HEK293 (cell line): Measurements from ENCODE around the gene RCOR1.

ENCODE experiments used
- CTCF ChIA-PET: fragments of 350-600 bp; formaldehyde crosslinking; extraction: SDS; loops from one replicate; lab custom pipeline; 2021; ENCODE audit warnings: antibody characterized with exemption; lab: Yijun Ruan, JAX
- POLR2A ChIA-PET: fragments of 300-600 bp; formaldehyde crosslinking; extraction: SDS; loops from one replicate; lab custom pipeline; 2020; ENCODE audit warnings: antibody characterized with exemption, inconsistent platforms; lab: Yijun Ruan, JAX
- H3K27ac ChIP-seq: fragments of 200-500 bp; sonication (Bioruptor generic); 2 replicates; pipeline ENCODE4 v1.5.1; 2014; ENCODE audit warnings: low read depth, low read length, control low read depth, inconsistent platforms; ENCODE audit errors: extremely low read depth
- H3K36me3 ChIP-seq, 2 experiments: fragments of 200-500 bp in 1 of 2; sonication (Bioruptor generic) in 1 of 2; 1 replicate in 1 of 2; 2 replicates in 1 of 2; pipeline ENCODE4 v1.5.1; 2014 to 2017; ENCODE audit warnings: inconsistent platforms in 2 of 2, low read length in 2 of 2; ENCODE audit not compliant: control insufficient read depth in 2 of 2, insufficient read depth in 1 of 2
- H3K4me1 ChIP-seq: fragments of 200-500 bp; sonication (Bioruptor generic); 2 replicates; pipeline ENCODE4 v1.5.1; 2014; ENCODE audit warnings: mild to moderate bottlenecking, low read length, inconsistent platforms; ENCODE audit not compliant: control insufficient read depth, insufficient read depth
- H3K4me3 ChIP-seq: 2 replicates; pipeline ENCODE4 v1.5.1; 2011; ENCODE audit warnings: low read depth, mild to moderate bottlenecking, control low read depth, low read length, moderate library complexity
- H3K9me3 ChIP-seq: fragments of 200-500 bp; sonication (Bioruptor generic); 2 replicates; pipeline ENCODE4 v1.5.1; 2014; ENCODE audit warnings: low read depth, low read length, inconsistent platforms; ENCODE audit not compliant: control insufficient read depth, insufficient read depth
- BCL11A ChIP-seq: fragments of 450-650 bp; formaldehyde crosslinking; IDR thresholded peaks from 2 replicates; pipeline ENCODE4 v1.5.1; 2016; ENCODE audit warnings: low read depth, missing biosample characterization, missing genetic modification characterization
- GLIS2 ChIP-seq: fragments of 450-650 bp; formaldehyde crosslinking; IDR thresholded peaks from 2 replicates; pipeline ENCODE4 v1.5.1; 2016; ENCODE audit warnings: missing biosample characterization, missing genetic modification characterization
- HOXC10 ChIP-seq: sonication (generic); formaldehyde crosslinking; IDR thresholded peaks from 2 replicates; pipeline ENCODE4 v1.8.1; 2023; ENCODE audit warnings: mild to moderate bottlenecking, missing genetic modification reagents
- REST ChIP-seq: fragments of 450-650 bp; formaldehyde crosslinking; IDR thresholded peaks from 2 replicates; pipeline ENCODE4 v1.5.1; 2016; ENCODE audit warnings: missing biosample characterization, missing genetic modification characterization
- SP3 ChIP-seq: fragments of 450-650 bp; formaldehyde crosslinking; IDR thresholded peaks from 2 replicates; pipeline ENCODE4 v1.5.1; 2016; ENCODE audit warnings: missing biosample characterization, missing genetic modification characterization
- WT1 ChIP-seq: fragments of 450-650 bp; formaldehyde crosslinking; IDR thresholded peaks from 2 replicates; pipeline ENCODE4 v1.5.1; 2016; ENCODE audit warnings: missing biosample characterization, missing genetic modification characterization
- ZBTB10 ChIP-seq: fragments of 450-650 bp; formaldehyde crosslinking; IDR thresholded peaks from 2 replicates; pipeline ENCODE4 v1.5.1; 2016; ENCODE audit warnings: missing biosample characterization, missing genetic modification characterization
- ZBTB17 ChIP-seq: fragments of 450-650 bp; formaldehyde crosslinking; IDR thresholded peaks from 2 replicates; pipeline ENCODE4 v1.5.1; 2016; ENCODE audit warnings: missing biosample characterization, missing genetic modification characterization
- ZFP3 ChIP-seq: fragments of 450-650 bp; formaldehyde crosslinking; IDR thresholded peaks from 2 replicates; pipeline ENCODE4 v1.5.1; 2016; ENCODE audit warnings: low read depth, missing biosample characterization, missing genetic modification characterization
- ZFP69B ChIP-seq: fragments of 450-650 bp; formaldehyde crosslinking; IDR thresholded peaks from 2 replicates; pipeline ENCODE4 v1.5.1; 2016; ENCODE audit warnings: missing biosample characterization, missing genetic modification characterization
- ZNF19 ChIP-seq: fragments of 450-650 bp; formaldehyde crosslinking; IDR thresholded peaks from 2 replicates; pipeline ENCODE4; 2016; ENCODE audit warnings: missing biosample characterization, missing genetic modification characterization, low read depth
- ZNF214 ChIP-seq: fragments of 450-650 bp; formaldehyde crosslinking; IDR thresholded peaks from 2 replicates; pipeline ENCODE4 v1.5.1; 2017; ENCODE audit warnings: missing biosample characterization, mild to moderate bottlenecking, missing genetic modification characterization, borderline replicate concordance
- ZNF248 ChIP-seq: fragments of 450-650 bp; formaldehyde crosslinking; IDR thresholded peaks from 2 replicates; pipeline ENCODE4 v1.5.1; 2017; ENCODE audit warnings: missing biosample characterization, missing genetic modification characterization
- ZNF274 ChIP-seq, 2 experiments: fragments of 200-500 bp in 1 of 2; fragments of 450-650 bp in 1 of 2; sonication (Bioruptor generic) in 1 of 2; formaldehyde crosslinking in 1 of 2; IDR thresholded peaks; 2 replicates each; pipeline versions ENCODE4 v1.5.1 to v1.6.1; 2014 to 2016; ENCODE audit warnings: borderline replicate concordance in 1 of 2, inconsistent platforms in 1 of 2, low read length in 1 of 2, missing biosample characterization in 1 of 2, missing genetic modification characterization in 1 of 2
- ZNF433 ChIP-seq: fragments of 450-650 bp; formaldehyde crosslinking; IDR thresholded peaks from 2 replicates; pipeline ENCODE4 v1.5.1; 2016; ENCODE audit warnings: missing biosample characterization, missing genetic modification characterization, low read depth
- ZNF548 ChIP-seq: fragments of 450-650 bp; formaldehyde crosslinking; IDR thresholded peaks from 2 replicates; pipeline ENCODE4 v1.5.1; 2016; ENCODE audit warnings: missing biosample characterization, missing genetic modification characterization
- ZNF785 ChIP-seq: fragments of 450-650 bp; formaldehyde crosslinking; IDR thresholded peaks from 2 replicates; pipeline ENCODE4 v1.5.1; 2016; ENCODE audit warnings: missing biosample characterization, missing genetic modification characterization
- ZNF830 ChIP-seq: fragments of 450-650 bp; IDR thresholded peaks from 2 replicates; pipeline ENCODE4 v1.5.0; 2018; ENCODE audit warnings: missing biosample characterization, missing genetic modification characterization, low read depth, mild to moderate bottlenecking, moderate library complexity
- ZNF837 ChIP-seq: fragments of 450-650 bp; formaldehyde crosslinking; IDR thresholded peaks from 2 replicates; pipeline ENCODE4 v1.5.1; 2016; ENCODE audit warnings: missing biosample characterization, missing genetic modification characterization
- ZSCAN16 ChIP-seq: fragments of 450-650 bp; formaldehyde crosslinking; IDR thresholded peaks from 2 replicates; pipeline ENCODE4 v1.5.1; 2016; ENCODE audit warnings: missing biosample characterization, missing genetic modification characterization

RCOR1 gene

GRCh38 chr14:102737402-102738372 lies 145.2 kb downstream of the RCOR1 start:
- ChIA-PET CTCF (no interaction called here), POLR2A (no interaction called here)
- Histone ChIP-seq H3K27ac (no peak overlapping the region), H3K9me3 (no peaks in the 10 kb centered on the region), H3K36me3 (peaks cover 0 to 12% of the 10 kb centered on the region in 2 experiments; a peak in 2 of 3 replicates), H3K4me1 (no peaks in the 10 kb centered on the region), H3K4me3 (no peak overlapping the region)
- TF ChIP-seq ZNF248 (no peak), ZFP69B (tag by site-specific recombination) (no peak), ZNF837 (no peak), HOXC10 (CRISPR knock-in tag) (no peak), ZNF19 (tag by site-specific recombination) (no peak), GLIS2 (tag by site-specific recombination) (no peak), ZNF214 (no peak), WT1 (tag by site-specific recombination) (no peak), ZNF548 (tag by site-specific recombination) (no peak), ZNF785 (tag by site-specific recombination) (no peak), SP3 (tag by site-specific recombination) (no peak), ZBTB17 (no peak), ZFP3 (tag by site-specific recombination) (no peak), ZNF274 (IDR thresholded peaks at IDR 0.05; ENCODE audit: low read length) (no peak), ZNF274 (tag by site-specific recombination; IDR thresholded peaks at IDR 0.05; ENCODE audit: borderline replicate concordance) (no peak), REST (no peak), ZSCAN16 (tag by site-specific recombination) (no peak), ZNF830 (tag by site-specific recombination) (no peak), ZBTB10 (tag by site-specific recombination) (no peak), BCL11A (tag by site-specific recombination) (no peak), ZNF433 (tag by site-specific recombination) (no peak)
